Astrocyte (in vitro differentiated cells and primary cell): ENCODE results near the gene PLEKHG4B. TPM values are rescaled to one million over a fixed set of nuclear protein-coding genes. Genes with fewer than 3 reads are reported as not detected.

Experiments
- DNase-seq: peaks from one replicate; pipeline ENCODE4 v3.0.0-alpha.2; 2010; ENCODE audit warnings: low read depth
- FAIRE-seq: peaks from 2 replicates; lab custom pipeline; 2011; peaks lifted over from hg19 to GRCh38; lab: Jason Lieb, UNC
- H2AFZ ChIP-seq: 2 replicates; pipeline ENCODE4 v1.6.0; 2012; ENCODE audit warnings: low read depth, low read length, inconsistent platforms
- H3K27ac ChIP-seq: 2 replicates; pipeline ENCODE4 v1.5.1; 2011; ENCODE audit warnings: low read depth, low read length, inconsistent platforms
- H3K27me3 ChIP-seq: 2 replicates; pipeline ENCODE4 v1.6.0; 2011; ENCODE audit warnings: low read length, inconsistent platforms; ENCODE audit not compliant: insufficient read depth
- H3K36me3 ChIP-seq: 2 replicates; pipeline ENCODE4 v1.5.1; 2011; ENCODE audit warnings: low read length, inconsistent platforms; ENCODE audit not compliant: insufficient read depth
- H3K4me1 ChIP-seq: 2 replicates; pipeline ENCODE4 v1.5.1; 2011; ENCODE audit warnings: low read length, inconsistent platforms; ENCODE audit not compliant: insufficient read depth
- H3K4me2 ChIP-seq: 2 replicates; pipeline ENCODE4 v1.6.0; 2012; ENCODE audit warnings: low read length, inconsistent platforms
- H3K4me3 ChIP-seq: 2 replicates; pipeline ENCODE4 v1.5.1; 2011; ENCODE audit warnings: low read depth, mild to moderate bottlenecking, low read length, inconsistent platforms; ENCODE audit not compliant: insufficient read depth
- H3K79me2 ChIP-seq: 2 replicates; pipeline ENCODE4 v1.6.0; 2012; ENCODE audit warnings: mild to moderate bottlenecking, low read length, inconsistent platforms; ENCODE audit not compliant: insufficient read depth
- H3K9ac ChIP-seq: 2 replicates; pipeline ENCODE4 v1.6.0; 2012; ENCODE audit warnings: mild to moderate bottlenecking, low read length, inconsistent platforms
- H3K9me3 ChIP-seq: 2 replicates; pipeline ENCODE4 v1.5.1; 2012; ENCODE audit warnings: low read depth, mild to moderate bottlenecking, low read length, inconsistent platforms; ENCODE audit not compliant: insufficient read depth
- H4K20me1 ChIP-seq: 2 replicates; pipeline ENCODE4 v1.6.0; 2012; ENCODE audit warnings: low read length, inconsistent platforms; ENCODE audit not compliant: insufficient read depth
- H3K27ac Mint-ChIP-seq: one replicate; pipeline ENCODE4 v1.8.0; 2021; ENCODE audit warnings: mild to moderate bottlenecking, mixed read lengths; ENCODE audit not compliant: unreplicated experiment
- H3K27me3 Mint-ChIP-seq: one replicate; pipeline ENCODE4 v1.8.0; 2021; ENCODE audit warnings: low read depth, mixed read lengths; ENCODE audit not compliant: unreplicated experiment
- H3K36me3 Mint-ChIP-seq: one replicate; pipeline ENCODE4 v1.8.0; 2021; ENCODE audit warnings: low read depth, mixed read lengths; ENCODE audit not compliant: unreplicated experiment
- H3K4me1 Mint-ChIP-seq: one replicate; pipeline ENCODE4 v1.8.0; 2021; ENCODE audit warnings: low read depth, mixed read lengths; ENCODE audit not compliant: unreplicated experiment
- H3K4me3 Mint-ChIP-seq: one replicate; pipeline ENCODE4 v1.8.0; 2021; ENCODE audit warnings: mild to moderate bottlenecking, moderate library complexity, mixed read lengths; ENCODE audit not compliant: unreplicated experiment
- H3K9me3 Mint-ChIP-seq: one replicate; pipeline ENCODE4 v1.8.0; 2021; ENCODE audit warnings: mild to moderate bottlenecking, mixed read lengths; ENCODE audit not compliant: unreplicated experiment
- CTCF ChIP-seq: IDR thresholded peaks from 2 replicates; pipeline ENCODE4 v1.5.1; 2011; ENCODE audit warnings: low read depth, mild to moderate bottlenecking, inconsistent platforms, low read length, moderate library complexity; ENCODE audit not compliant: insufficient read depth
- EZH2 ChIP-seq: IDR thresholded peaks from 2 replicates; pipeline ENCODE4 v1.6.1; 2012; ENCODE audit warnings: mild to moderate bottlenecking, low read length, inconsistent platforms; ENCODE audit not compliant: insufficient read depth
- total RNA-seq: library from RNA; stranded (reverse); gene quantifications from 2 replicates; pipeline ENCODE4 v1.2.1, GENCODE V29; 2021

The PLEKHG4B gene
- total RNA-seq, 1 donor from 2014 or later = 8.1 TPM

DNA sequence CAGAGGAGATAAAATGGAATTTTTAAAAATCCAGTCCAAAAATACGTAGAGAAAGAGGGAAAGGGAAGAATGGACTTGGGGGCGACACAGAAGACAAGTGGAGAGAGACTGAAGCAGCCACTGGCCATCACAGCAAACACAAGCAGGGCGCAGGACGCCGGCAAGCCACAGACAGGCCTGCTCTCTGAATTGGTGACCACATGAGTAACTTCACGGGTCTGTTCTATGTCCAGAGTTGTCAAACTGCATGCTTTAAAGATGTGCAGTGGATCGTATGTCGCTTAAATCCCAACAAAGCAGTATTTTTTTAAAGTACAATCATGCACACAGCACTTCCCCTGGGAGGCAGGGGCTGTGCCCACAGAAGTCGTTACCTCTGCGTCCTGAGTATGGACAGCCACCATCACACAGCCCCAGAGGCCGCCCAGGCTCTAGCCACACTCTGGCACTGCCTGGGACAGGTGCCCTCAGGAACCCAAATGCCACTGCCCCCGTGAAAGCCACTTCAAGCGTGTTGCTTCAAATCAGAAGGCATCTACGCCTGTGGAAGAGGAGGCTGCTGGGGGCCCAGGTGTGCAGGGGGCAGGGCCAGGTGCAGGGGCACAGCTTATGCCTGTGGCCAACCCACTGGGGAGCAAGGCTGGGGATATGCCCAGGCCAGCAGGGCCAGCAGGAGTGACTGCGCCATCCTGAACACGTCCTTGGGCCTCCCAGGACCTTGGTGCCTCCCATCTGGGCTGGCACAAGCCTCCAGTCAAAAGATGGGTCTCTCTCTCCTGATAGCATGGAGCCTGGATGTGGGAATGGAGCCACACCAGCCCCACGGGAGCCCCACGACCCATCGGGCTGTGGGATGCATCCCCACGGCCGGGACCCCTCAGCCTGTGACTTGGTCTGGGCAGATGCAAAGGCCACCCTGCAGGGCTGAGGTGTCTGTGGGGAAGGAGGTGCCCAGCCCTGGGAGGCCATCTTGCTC lies 93.4 kb downstream of the PLEKHG4B start:
- H3K4me1 ChIP-seq = peaks cover 7% of the 10 kb centered on the region
- TF ChIP-seq EZH2 (no peak), CTCF (no peak)
- peaks cover 3% of the 10 kb centered on the region for H4K20me1 ChIP-seq
- no peaks in the 10 kb centered on the region for H3K27me3 ChIP-seq
- no peak overlapping the region for H2AFZ ChIP-seq
- Mint-ChIP-seq H3K27me3 (peaks cover 24% of the 10 kb centered on the region), H3K36me3 (peaks cover 5% of the 10 kb centered on the region), H3K27ac (no peak overlapping the region), H3K9me3 (no peaks in the 10 kb centered on the region), H3K4me1 (peaks cover 2% of the 10 kb centered on the region), H3K4me3 (no peak overlapping the region)
- no peak for DNase-seq
- H3K4me2 ChIP-seq = no peak overlapping the region
- H3K36me3 ChIP-seq = peaks cover 3% of the 10 kb centered on the region
- H3K79me2 ChIP-seq = no peaks in the 10 kb centered on the region
- no peak overlapping the region for H3K27ac ChIP-seq
- H3K9ac ChIP-seq = no peak overlapping the region
- FAIRE-seq = no peak
- no peaks in the 10 kb centered on the region for H3K9me3 ChIP-seq
- no peak overlapping the region for H3K4me3 ChIP-seq

DNA sequence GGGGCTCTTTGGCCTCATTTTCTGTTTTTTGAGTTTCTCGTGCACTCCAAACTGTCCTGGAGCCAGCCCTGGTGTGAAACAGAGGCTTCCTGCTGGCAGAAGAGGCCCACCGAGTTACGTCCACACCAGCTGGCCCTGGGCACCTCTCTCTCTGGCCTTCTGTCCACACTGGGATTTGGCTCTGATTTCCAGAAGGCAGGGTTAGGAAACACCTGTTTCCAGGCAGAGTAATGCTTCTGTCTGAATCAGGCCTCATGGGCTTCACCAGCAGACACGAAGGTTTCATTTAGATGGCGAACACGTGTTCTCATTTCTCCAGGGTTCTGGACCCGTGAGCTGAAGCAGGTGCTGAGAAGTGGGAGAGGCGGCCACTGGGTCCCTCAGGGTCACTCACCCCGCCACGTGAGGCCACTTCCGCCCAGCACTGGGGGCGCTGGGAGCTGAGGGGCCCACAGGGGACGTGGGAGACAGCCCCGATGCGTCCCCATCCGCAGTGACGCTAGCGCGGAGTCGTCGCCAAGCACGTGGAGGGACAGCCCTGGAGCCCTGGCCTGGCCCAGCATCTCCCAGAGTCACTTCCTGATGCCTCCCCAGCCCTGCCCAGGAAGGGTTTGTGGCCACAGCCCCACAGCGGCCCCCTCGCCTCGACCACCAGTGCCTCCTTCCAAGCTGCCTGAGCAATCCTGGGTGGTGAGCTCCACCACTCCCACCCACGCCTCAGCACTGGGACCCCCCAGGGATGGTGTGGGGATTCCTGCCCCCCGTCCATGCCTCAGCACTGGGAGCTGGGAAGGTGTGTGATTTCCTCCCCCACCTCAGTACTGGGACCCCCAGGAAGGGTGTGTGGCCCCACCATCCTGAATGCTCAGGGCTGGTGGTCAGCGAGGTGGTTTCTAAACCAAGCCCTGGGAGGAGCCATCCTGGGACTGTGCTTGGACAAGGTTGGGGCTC lies 94.4 kb downstream of the PLEKHG4B start:
- peaks cover 18% of the 10 kb centered on the region for H3K27me3 Mint-ChIP-seq
- DNase-seq (no peak), FAIRE-seq (no peak)
- Histone ChIP-seq H3K27me3 (peaks cover 2% of the 10 kb centered on the region), H3K4me2 (no peak overlapping the region), H3K36me3 (peaks cover 3% of the 10 kb centered on the region), H2AFZ (no peak overlapping the region), H3K27ac (no peak overlapping the region), H3K4me1 (peaks cover 8% of the 10 kb centered on the region), H4K20me1 (peaks cover 3% of the 10 kb centered on the region), H3K79me2 (no peaks in the 10 kb centered on the region), H3K9ac (no peak overlapping the region), H3K4me3 (no peak overlapping the region), H3K9me3 (no peaks in the 10 kb centered on the region)
- no peaks in the 10 kb centered on the region for H3K9me3 Mint-ChIP-seq
- no peak overlapping the region for H3K4me3 Mint-ChIP-seq
- H3K27ac Mint-ChIP-seq = no peak overlapping the region
- peaks cover 2% of the 10 kb centered on the region for H3K4me1 Mint-ChIP-seq
- TF ChIP-seq CTCF (no peak), EZH2 (no peak)
- peaks cover 5% of the 10 kb centered on the region for H3K36me3 Mint-ChIP-seq
